SK-N-SH (cell line): Measurements from ENCODE around the gene AHCTF1.

ENCODE experiments used
- CTCF ChIP-seq: fragments of 200-600 bp; sonication (generic); IDR thresholded peaks from 2 replicates; pipeline ENCODE4 v1.6.1; 2017; ENCODE audit warnings: antibody characterized with exemption, mild to moderate bottlenecking, moderate library complexity
- FOSL2 ChIP-seq: IDR thresholded peaks from 2 replicates; pipeline ENCODE4 v1.4.0; 2012; ENCODE audit warnings: low read depth, mild to moderate bottlenecking, moderate library complexity, borderline replicate concordance
- FOXJ3 ChIP-seq: sonication (generic); formaldehyde crosslinking; IDR thresholded peaks from 2 replicates; pipeline ENCODE4 v1.5.1; 2020; ENCODE audit warnings: mild to moderate bottlenecking, missing genetic modification reagents
- GATA2 ChIP-seq: sonication (generic); formaldehyde crosslinking; IDR thresholded peaks from 2 replicates; pipeline ENCODE4 v1.5.0; 2020; ENCODE audit warnings: mild to moderate bottlenecking, missing genetic modification reagents
- JUND ChIP-seq: IDR thresholded peaks from 2 replicates; pipeline ENCODE4 v1.4.0; 2012
- NRF1 ChIP-seq: IDR thresholded peaks from 2 replicates; pipeline ENCODE4 v1.6.1; 2012; ENCODE audit warnings: low read depth, mild to moderate bottlenecking, low read length
- SIN3A ChIP-seq: IDR thresholded peaks from 2 replicates; pipeline ENCODE4 v1.6.1; 2012; ENCODE audit warnings: low read depth, mild to moderate bottlenecking, low read length, moderate library complexity, borderline replicate concordance
- SMC3 ChIP-seq: IDR thresholded peaks from 2 replicates; pipeline ENCODE4 v1.6.1; 2012; ENCODE audit warnings: low read depth, low read length, improper control_type of control experiment
- TCF12 ChIP-seq: IDR thresholded peaks from 2 replicates; pipeline ENCODE4 v1.4.0; 2012
- USF2 ChIP-seq: fragments of 150-350 bp; IDR thresholded peaks from 2 replicates; pipeline ENCODE4 v1.6.1; 2017; ENCODE audit warnings: antibody characterized with exemption, low read length, low read depth, borderline replicate concordance
- TF ChIP-seq, protein P1 (sequence below): IDR thresholded peaks from 2 replicates; pipeline ENCODE4 v1.6.1; 2012; ENCODE audit warnings: mild to moderate bottlenecking, low read depth, low read length, moderate library complexity

- TF ChIP-seq, protein P1, sequence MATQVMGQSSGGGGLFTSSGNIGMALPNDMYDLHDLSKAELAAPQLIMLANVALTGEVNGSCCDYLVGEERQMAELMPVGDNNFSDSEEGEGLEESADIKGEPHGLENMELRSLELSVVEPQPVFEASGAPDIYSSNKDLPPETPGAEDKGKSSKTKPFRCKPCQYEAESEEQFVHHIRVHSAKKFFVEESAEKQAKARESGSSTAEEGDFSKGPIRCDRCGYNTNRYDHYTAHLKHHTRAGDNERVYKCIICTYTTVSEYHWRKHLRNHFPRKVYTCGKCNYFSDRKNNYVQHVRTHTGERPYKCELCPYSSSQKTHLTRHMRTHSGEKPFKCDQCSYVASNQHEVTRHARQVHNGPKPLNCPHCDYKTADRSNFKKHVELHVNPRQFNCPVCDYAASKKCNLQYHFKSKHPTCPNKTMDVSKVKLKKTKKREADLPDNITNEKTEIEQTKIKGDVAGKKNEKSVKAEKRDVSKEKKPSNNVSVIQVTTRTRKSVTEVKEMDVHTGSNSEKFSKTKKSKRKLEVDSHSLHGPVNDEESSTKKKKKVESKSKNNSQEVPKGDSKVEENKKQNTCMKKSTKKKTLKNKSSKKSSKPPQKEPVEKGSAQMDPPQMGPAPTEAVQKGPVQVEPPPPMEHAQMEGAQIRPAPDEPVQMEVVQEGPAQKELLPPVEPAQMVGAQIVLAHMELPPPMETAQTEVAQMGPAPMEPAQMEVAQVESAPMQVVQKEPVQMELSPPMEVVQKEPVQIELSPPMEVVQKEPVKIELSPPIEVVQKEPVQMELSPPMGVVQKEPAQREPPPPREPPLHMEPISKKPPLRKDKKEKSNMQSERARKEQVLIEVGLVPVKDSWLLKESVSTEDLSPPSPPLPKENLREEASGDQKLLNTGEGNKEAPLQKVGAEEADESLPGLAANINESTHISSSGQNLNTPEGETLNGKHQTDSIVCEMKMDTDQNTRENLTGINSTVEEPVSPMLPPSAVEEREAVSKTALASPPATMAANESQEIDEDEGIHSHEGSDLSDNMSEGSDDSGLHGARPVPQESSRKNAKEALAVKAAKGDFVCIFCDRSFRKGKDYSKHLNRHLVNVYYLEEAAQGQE, result no peak
- TF ChIP-seq FOXJ3 (CRISPR knock-in tag), result no peak
- no peak for TF ChIP-seq CTCF
- TF ChIP-seq NRF1, result no peak
- TF ChIP-seq USF2, result no peak
- no peak for TF ChIP-seq SIN3A
- TF ChIP-seq FOSL2, result no peak
- TF ChIP-seq GATA2 (CRISPR knock-in tag), result no peak
- no peak for TF ChIP-seq JUND
- no peak for TF ChIP-seq SMC3
- TF ChIP-seq TCF12, result no peak
These were observed 134.6 kb downstream of the AHCTF1 start for GRCh38 chr1:246797157-246797556.
